Measurements from ENCODE around the gene PPARD. TPM values are rescaled to one million over a fixed set of nuclear protein-coding genes. Genes with fewer than 3 reads are reported as not detected.
"Not testable (repeated sequence)": the region's sequence is repeated elsewhere in the genome, so short reads cannot be mapped to it uniquely, and the experiment has no call there.

PPARD gene
- total and polyA plus RNA-seq, 4 donors, result 4.9 to 44.1 (median 27.7) TPM

DNA sequence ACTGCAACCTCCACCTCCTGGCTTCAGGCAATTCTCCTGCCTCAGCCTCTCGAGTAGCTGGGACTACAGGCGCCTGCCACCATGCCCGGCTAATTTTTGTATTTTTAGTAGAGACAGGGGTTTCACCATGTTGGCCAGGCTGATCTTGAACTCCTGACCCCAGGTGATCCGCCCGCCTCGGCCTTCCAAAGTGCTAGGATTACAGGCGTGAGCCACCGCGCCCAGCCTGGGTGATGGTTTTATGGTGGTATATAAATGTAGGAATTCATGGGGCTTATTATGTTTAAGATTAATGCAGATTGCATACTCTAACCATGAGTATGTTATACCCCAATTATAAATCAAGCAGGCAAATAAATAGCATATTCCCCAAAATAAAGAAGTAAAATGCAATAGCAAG is 47.0 kb downstream of the PPARD start:
- not testable (repeated sequence) for H3K4me3 ChIP-seq (ENCODE audit: low read depth, low read length); H3K27ac ChIP-seq (ENCODE audit: low read depth, low read length); H3K9me3 ChIP-seq (ENCODE audit: control insufficient read depth, insufficient read depth, low read length); H3K27me3 ChIP-seq (ENCODE audit: control insufficient read depth, insufficient read depth, low read length); DNase-seq (ENCODE audit: low read depth in 4 of 6, low spot score in 6 of 6); H3K36me3 ChIP-seq (ENCODE audit: control insufficient read depth, insufficient read depth, low read length)
- peaks cover 21% of the 10 kb centered on the region for H3K4me1 ChIP-seq (ENCODE audit: control insufficient read depth, insufficient read depth, low read length)
- 93% methylated on average over 3 of the region's 9 CpGs for WGBS (ENCODE audit: insufficient coverage)

DNA sequence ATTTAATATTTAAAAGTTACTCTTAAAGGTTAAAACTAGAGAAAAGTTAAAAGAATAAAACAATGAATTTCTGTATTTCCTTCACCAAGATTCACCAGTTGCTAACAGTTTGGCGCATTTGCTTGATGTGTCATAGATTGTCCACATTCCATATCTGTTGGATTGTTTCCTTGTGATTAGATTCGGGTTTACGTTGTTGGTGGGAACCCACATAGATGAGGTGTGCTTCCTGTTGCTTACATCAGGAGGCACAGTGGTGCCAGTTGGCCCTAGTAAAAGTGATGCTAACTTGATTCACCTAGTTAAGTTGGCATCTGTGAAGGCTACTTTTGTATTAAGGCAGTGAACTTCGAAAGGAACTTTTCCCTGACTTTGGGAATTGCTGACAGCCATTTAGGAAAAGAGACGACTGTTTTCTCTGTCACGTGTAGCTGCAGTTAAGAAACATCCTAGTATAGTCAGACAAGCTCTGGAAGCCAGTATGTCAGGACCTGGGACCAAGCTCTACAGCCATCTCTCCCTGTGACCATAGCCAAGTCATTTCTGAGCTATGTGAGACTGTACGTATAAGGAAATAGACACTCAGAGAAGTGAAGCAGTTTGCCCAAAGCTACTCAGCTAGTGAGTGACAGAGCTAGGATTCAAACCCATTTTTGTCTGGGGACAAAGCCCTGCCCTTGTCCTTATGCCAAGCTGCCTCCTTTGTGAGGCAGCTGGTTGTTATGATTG is 49.0 kb downstream of the PPARD start:
- WGBS (ENCODE audit: insufficient coverage), result 86% methylated on average over 5 of the region's 7 CpGs
- Histone ChIP-seq H3K4me3 (ENCODE audit: low read depth, low read length) (no peak overlapping the region), H3K4me1 (ENCODE audit: control insufficient read depth, insufficient read depth, low read length) (peaks cover 16% of the 10 kb centered on the region), H3K27ac (ENCODE audit: low read depth, low read length) (no peak overlapping the region), H3K9me3 (ENCODE audit: control insufficient read depth, insufficient read depth, low read length) (no peaks in the 10 kb centered on the region), H3K36me3 (ENCODE audit: control insufficient read depth, insufficient read depth, low read length) (no peaks in the 10 kb centered on the region), H3K27me3 (ENCODE audit: control insufficient read depth, insufficient read depth, low read length) (no peaks in the 10 kb centered on the region)
- no peak for DNase-seq (ENCODE audit: low read depth in 4 of 6, low spot score in 6 of 6)

DNA sequence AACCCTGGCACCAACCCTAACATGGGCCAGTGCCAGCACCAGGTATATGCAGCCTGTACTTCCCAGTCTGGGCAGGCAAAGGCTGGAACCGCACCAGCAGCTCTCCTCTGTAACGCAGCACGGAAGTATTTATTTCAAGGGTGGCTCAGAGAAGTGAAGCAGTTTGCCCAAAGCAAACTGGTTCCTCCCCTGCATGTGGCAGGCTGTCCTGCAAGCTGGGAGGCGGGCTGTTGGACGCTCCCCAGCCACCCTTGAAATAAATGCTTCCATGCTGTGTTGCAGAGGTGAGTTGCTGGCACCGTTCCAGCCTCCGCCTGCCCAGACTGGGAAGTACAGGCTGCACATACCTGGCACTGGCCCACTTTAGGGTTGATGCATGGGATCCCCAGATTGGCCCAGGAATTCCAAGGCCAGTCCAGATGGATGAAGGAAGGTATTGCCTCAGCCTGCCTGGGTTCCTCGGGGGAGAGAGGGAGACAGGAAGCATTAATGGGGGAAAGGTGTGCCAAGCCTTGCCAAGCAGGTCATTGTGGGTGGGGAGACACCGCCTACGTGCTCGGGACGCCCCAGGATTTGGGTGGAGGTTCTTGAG is 49.8 kb downstream of the PPARD start:
- Histone ChIP-seq H3K36me3 (ENCODE audit: control insufficient read depth, insufficient read depth, low read length) (no peaks in the 10 kb centered on the region), H3K9me3 (ENCODE audit: control insufficient read depth, insufficient read depth, low read length) (no peaks in the 10 kb centered on the region), H3K27me3 (ENCODE audit: control insufficient read depth, insufficient read depth, low read length) (no peaks in the 10 kb centered on the region), H3K27ac (ENCODE audit: low read depth, low read length) (no peak overlapping the region), H3K4me1 (ENCODE audit: control insufficient read depth, insufficient read depth, low read length) (peaks cover 16% of the 10 kb centered on the region), H3K4me3 (ENCODE audit: low read depth, low read length) (no peak overlapping the region)
- WGBS (ENCODE audit: insufficient coverage), result 91% methylated on average over 12 of the region's 12 CpGs
- no peak for DNase-seq (ENCODE audit: low read depth in 4 of 6, low spot score in 6 of 6)

DNA sequence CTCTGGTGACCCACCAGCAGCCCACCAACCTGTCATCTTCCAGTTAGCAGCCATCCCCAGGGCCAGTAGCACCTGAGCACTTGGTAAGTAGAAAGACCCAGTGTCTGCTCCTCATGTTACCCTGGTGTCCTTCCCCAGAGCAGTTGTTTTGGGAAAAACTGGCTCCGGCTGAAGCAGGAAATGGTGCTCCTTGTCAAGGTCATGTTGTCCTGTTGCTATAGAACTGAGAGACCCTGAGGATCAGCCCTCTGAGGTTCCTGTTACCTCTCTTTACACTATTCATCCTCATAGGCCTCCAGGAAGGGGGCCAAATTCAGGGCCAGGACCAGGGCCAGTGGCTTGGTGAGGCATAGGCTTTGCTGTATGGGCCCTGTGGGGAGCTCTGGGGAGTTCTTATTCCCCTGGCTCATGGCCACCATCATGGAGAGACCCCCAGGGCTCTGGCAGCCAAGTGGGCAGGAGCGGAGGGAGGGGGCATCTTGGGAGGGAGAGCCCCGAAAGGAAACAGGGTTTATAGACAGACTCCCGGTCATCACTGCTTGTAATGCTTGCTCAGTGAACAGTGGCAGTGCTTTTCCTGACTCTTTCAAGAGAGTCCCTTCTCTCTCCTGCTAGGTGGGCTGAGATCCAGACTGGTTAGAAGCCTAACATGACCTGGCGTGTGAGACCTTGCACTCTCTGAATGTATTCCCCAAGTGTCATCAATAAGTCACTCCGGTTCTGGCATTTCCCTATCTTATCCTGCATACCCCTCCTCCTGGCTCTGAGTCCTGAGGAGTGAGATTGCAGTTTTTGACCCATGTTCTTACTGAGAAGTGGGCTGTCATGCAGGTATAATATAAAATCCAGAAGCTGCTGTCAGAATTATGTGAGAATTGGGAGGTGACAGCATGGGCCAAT is 50.7 kb downstream of the PPARD start:
- Histone ChIP-seq H3K4me1 (ENCODE audit: control insufficient read depth, insufficient read depth, low read length) (peaks cover 16% of the 10 kb centered on the region), H3K4me3 (ENCODE audit: low read depth, low read length) (no peak overlapping the region), H3K27me3 (ENCODE audit: control insufficient read depth, insufficient read depth, low read length) (no peaks in the 10 kb centered on the region), H3K27ac (ENCODE audit: low read depth, low read length) (no peak overlapping the region), H3K36me3 (ENCODE audit: control insufficient read depth, insufficient read depth, low read length) (no peaks in the 10 kb centered on the region), H3K9me3 (ENCODE audit: control insufficient read depth, insufficient read depth, low read length) (no peaks in the 10 kb centered on the region)
- WGBS (ENCODE audit: insufficient coverage), result 62% methylated on average over 4 of the region's 6 CpGs
- no peak for DNase-seq (ENCODE audit: low read depth in 4 of 6, low spot score in 6 of 6)

DNA sequence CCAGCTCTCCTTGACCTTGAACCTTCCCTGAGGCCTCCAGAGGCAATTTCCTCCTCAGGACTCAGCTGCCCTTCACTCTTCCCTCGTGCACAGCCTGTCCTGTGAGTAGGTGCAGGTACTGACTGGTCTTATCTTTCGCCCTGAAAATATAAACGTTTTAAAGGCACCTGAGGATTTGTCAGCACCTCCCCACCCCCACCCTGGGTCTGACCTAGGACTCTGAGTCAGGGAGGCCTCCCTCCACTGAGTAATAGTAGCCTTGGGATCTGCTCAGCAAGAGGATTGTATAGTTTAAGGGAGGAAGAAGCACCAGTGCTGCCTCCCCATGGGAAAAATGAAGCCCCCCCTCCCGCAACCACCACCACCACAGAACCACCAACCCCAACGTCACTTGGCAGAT is 54.6 kb downstream of the PPARD start:
- no CpG with 5 or more reads among the region's 5 CpGs for WGBS (ENCODE audit: insufficient coverage)
- Histone ChIP-seq H3K27ac (ENCODE audit: low read depth, low read length) (no peak overlapping the region), H3K27me3 (ENCODE audit: control insufficient read depth, insufficient read depth, low read length) (no peaks in the 10 kb centered on the region), H3K36me3 (ENCODE audit: control insufficient read depth, insufficient read depth, low read length) (no peaks in the 10 kb centered on the region), H3K9me3 (ENCODE audit: control insufficient read depth, insufficient read depth, low read length) (no peaks in the 10 kb centered on the region), H3K4me1 (ENCODE audit: control insufficient read depth, insufficient read depth, low read length) (peaks cover 12% of the 10 kb centered on the region), H3K4me3 (ENCODE audit: low read depth, low read length) (no peak overlapping the region)
- no peak for DNase-seq (ENCODE audit: low read depth in 4 of 6, low spot score in 6 of 6)

DNA sequence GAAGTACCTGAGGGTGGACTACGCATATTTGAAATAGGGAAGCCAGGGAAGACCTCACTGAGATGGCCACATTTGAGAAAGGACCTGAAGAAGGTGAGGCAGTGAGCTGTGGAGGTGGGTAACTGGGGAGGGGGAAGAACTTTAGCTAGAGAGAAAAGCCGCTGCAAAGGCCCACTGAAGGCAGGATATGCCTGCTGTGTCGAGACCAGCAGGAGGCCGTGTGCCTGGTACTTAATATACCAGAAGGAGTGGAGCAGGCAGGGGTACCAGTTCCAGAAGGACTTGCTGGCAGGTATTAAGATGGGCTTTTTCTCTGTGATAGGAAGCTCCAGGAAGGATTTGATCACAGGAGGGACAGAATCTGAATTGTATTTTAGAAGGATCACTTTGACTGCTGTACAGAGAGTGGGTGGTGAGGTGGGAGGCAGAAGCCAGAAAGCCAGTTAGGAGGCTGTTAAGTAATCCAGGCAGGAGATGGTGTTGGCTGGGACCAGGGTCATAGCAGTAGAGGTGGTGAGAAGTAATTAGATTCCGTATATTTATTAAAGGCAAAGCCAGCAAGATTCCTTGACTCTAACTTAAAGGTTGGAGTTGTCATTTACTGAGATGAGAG is 55.6 kb downstream of the PPARD start:
- Histone ChIP-seq H3K4me3 (ENCODE audit: low read depth, low read length) (no peak overlapping the region), H3K9me3 (ENCODE audit: control insufficient read depth, insufficient read depth, low read length) (no peaks in the 10 kb centered on the region), H3K27ac (ENCODE audit: low read depth, low read length) (no peak overlapping the region), H3K36me3 (ENCODE audit: control insufficient read depth, insufficient read depth, low read length) (no peaks in the 10 kb centered on the region), H3K4me1 (ENCODE audit: control insufficient read depth, insufficient read depth, low read length) (peaks cover 9% of the 10 kb centered on the region), H3K27me3 (ENCODE audit: control insufficient read depth, insufficient read depth, low read length) (no peaks in the 10 kb centered on the region)
- DNase-seq (ENCODE audit: low read depth in 4 of 6, low spot score in 6 of 6), result no peak
- 83% methylated on average over 5 of the region's 5 CpGs for WGBS (ENCODE audit: insufficient coverage)

DNA sequence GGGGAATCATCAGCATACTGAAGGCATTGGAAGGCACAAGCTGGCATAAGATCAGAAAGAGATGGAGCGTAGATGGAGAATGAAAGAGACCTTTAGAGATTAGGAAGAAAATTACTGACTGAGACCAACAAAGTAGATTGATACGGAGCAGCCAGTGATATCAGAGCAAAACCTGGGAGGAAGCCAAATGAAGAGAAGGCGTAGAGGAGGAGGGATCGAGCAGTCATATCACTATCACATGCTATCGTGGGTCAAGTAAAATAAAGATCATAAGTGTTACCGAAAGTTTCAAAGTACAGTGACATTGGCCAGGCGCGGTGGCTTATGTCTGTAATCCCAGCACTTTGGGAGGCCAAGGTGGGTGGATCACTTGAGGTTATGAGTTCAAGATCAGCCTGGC is 56.2 kb downstream of the PPARD start:
- no peak for DNase-seq (ENCODE audit: low read depth in 4 of 6, low spot score in 6 of 6)
- Histone ChIP-seq H3K27me3 (ENCODE audit: control insufficient read depth, insufficient read depth, low read length) (no peaks in the 10 kb centered on the region), H3K4me3 (ENCODE audit: low read depth, low read length) (no peak overlapping the region), H3K27ac (ENCODE audit: low read depth, low read length) (no peak overlapping the region), H3K36me3 (ENCODE audit: control insufficient read depth, insufficient read depth, low read length) (no peaks in the 10 kb centered on the region), H3K4me1 (ENCODE audit: control insufficient read depth, insufficient read depth, low read length) (peaks cover 8% of the 10 kb centered on the region), H3K9me3 (ENCODE audit: control insufficient read depth, insufficient read depth, low read length) (no peaks in the 10 kb centered on the region)
- 95% methylated on average over 8 of the region's 8 CpGs for WGBS (ENCODE audit: insufficient coverage)

DNA sequence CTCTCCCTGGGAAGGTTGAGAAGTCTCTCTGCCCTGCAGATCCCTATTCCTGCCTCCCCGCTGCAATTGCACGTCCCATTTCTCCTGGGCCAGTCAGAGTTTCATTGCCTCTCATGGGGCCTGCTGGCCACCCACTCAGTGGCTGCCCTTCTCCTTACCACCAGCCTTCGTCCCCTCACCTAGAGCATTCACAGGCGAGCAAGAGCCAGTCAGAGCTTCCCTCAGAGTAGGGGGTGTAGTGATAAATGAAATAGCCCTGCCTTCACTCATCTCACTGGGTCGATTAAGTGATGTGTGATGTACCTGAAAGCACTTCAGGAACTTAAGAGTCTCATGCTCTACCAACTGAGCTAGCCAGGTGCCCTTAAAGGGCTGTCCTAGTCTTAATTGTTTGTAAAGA is 57.8 kb downstream of the PPARD start:
- peaks cover 16% of the 10 kb centered on the region for H3K4me1 ChIP-seq (ENCODE audit: control insufficient read depth, insufficient read depth, low read length)
- 100% methylated on average over 2 of the region's 5 CpGs for WGBS (ENCODE audit: insufficient coverage)
- H3K36me3 ChIP-seq (ENCODE audit: control insufficient read depth, insufficient read depth, low read length), result no peaks in the 10 kb centered on the region
- H3K9me3 ChIP-seq (ENCODE audit: control insufficient read depth, insufficient read depth, low read length), result no peaks in the 10 kb centered on the region
- H3K4me3 ChIP-seq (ENCODE audit: low read depth, low read length), result no peak overlapping the region
- no peak for DNase-seq (ENCODE audit: low read depth in 4 of 6, low spot score in 6 of 6)
- H3K27me3 ChIP-seq (ENCODE audit: control insufficient read depth, insufficient read depth, low read length), result no peaks in the 10 kb centered on the region
- no peak overlapping the region for H3K27ac ChIP-seq (ENCODE audit: low read depth, low read length)

DNA sequence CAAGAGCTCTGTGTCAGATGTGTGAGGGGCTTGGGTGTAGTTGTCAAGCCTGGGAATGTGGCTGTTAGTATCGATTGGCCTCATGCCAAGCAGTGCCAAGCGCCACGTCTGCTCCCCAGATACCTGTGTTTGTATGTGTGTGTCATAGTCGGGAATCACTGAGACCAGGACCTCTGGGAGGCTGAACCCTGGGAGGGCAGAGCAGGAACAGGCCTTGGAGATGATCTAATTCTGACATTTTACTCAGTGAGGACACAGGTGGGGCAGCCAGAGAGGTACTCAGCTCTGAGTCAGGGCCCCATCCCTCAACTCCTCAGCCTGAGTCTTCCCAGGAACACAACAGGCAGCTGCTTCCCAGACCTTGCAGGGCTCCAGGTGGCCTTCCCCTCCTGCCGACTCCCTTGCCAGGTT is 58.5 kb downstream of the PPARD start:
- Histone ChIP-seq H3K4me3 (ENCODE audit: low read depth, low read length) (no peak overlapping the region), H3K36me3 (ENCODE audit: control insufficient read depth, insufficient read depth, low read length) (no peaks in the 10 kb centered on the region), H3K4me1 (ENCODE audit: control insufficient read depth, insufficient read depth, low read length) (peaks cover 23% of the 10 kb centered on the region), H3K27me3 (ENCODE audit: control insufficient read depth, insufficient read depth, low read length) (no peaks in the 10 kb centered on the region), H3K9me3 (ENCODE audit: control insufficient read depth, insufficient read depth, low read length) (no peaks in the 10 kb centered on the region), H3K27ac (ENCODE audit: low read depth, low read length) (no peak overlapping the region)
- DNase-seq (ENCODE audit: low read depth in 4 of 6, low spot score in 6 of 6), result no peak
- WGBS (ENCODE audit: insufficient coverage), result 73% methylated on average over 5 of the region's 5 CpGs

Data from spinal cord (tissue), 10 donors.